HG02588 (cell line): ENCODE data around the gene EGFR.
"Not testable (repeated sequence)": the region's sequence is repeated elsewhere in the genome, so short reads cannot be mapped to it uniquely, and the experiment has no call there.

Experiments
- ATAC-seq: cut with Tn5 transposase; IDR thresholded peaks from one replicate; pipeline ENCODE4 v1.9.1; 2021; ENCODE audit warnings: mild to moderate bottlenecking, moderate library complexity; ENCODE audit not compliant: unreplicated experiment

EGFR gene

GRCh38 chr7:55034776-55035175, 16.0 kb downstream of the EGFR start:
- no peak for ATAC-seq

GRCh38 chr7:55035410-55035809, 16.6 kb downstream of the EGFR start:
- ATAC-seq, result not testable (repeated sequence)

DNA sequence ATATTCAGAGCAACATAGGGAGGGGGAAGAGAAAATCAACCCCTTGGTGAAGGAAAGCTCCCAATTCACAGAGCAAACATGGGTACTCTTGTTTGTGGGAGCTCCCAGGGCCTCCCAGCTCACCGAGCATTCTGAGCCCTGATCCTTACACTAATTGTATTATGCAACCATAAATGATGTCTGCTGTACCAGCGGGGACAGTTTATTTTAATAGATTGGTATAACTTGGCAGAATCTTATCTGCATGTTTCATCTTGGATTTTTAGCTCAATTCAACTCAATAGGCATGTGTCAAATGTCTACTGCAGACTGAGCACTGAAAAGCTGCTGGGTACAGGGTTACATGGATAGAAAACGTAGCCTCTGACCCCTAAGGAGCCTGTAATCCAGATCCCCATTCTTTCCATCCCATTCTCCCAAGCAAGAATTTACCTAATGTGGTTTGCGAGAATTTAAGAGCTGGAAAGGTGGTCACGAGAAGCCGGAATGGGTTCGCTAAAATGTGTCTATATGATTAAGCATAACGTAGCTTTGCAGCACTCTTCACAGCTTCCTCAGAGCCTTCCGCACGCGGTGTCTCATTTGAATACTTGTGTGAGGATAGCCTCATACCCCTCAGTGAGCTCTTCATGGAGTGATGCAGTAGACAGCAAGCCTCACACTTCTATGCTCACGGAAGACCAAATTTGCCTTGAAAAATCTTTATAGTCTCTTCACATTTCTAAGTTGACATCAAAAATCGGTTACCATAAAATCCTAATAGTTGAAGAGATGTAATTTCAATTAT, 18.3 kb downstream of the EGFR start:
- no peak for ATAC-seq

DNA sequence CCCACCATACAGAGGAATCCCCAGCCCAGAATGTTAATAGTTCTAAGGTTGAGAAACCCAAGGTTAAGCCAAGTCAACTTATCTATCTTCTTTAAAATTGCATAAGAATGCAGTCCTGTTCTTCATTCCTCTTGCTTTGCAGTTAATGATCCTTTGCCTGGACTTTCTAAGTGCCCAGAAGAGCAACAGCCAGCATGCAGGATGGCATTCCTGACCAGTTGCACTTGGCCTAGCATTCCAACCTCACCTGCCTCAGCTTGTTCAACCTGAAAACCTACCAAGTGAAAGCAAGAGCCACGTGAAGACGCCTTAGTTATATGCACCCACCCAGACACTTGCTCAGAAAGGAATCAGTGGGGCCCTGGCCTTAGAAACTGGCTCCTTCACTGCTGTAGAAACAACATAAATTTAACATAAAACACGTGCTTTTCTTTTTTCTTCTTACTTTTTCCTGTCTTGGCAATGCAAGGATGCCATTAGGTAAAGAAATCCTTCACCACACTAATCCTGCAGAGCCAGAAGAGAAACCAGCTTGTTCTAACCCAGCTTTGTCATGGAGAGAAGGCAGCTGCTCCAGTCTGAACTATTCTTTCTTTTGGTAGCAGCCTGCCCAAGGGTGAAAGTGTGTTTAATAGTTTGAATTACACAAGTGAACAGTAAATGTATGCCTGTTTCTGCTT, 25.0 kb downstream of the EGFR start:
- ATAC-seq, result no peak

DNA sequence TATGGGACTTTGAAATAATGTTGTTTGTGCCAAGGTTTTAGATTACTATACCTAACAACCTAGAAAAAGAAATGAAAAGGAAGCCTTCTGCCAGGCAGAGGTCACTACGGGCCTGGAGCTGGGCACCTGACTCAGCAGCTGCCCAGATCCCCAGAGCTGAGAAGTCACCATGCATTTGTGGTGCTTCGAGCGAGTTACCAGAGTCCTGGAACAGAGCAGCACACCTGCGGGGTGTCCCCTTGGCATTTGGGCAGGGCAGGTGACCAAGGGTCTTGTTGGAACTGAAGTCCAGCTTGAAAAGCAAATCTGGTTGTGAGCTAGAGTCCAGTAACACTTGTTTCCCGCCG, 25.5 kb downstream of the EGFR start:
- ATAC-seq, result no peak

DNA sequence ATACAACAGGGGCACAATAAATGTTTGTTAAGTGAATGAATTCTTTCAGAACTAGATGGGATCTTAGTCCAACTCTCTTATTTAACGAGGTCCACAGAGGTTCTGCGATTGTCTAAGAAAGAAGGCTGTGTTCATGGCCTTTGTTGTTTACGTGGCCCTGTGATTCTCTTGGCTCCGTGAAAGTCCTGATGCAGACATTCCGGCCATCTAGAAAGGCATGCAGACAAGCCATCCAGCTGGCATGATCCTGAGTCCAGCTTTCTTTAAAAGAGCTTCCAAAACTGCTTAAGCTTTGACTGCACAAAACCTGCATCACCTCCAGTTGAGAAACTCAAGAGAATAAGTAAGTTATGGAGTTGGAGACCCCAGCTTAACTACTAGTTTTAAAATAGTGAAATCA, 26.0 kb downstream of the EGFR start:
- ATAC-seq, result no peak

- ATAC-seq, result no peak
Measured at GRCh38 chr7:55046582-55047342, 27.9 kb downstream of the EGFR start.

GRCh38 chr7:55048221-55048859, 29.5 kb downstream of the EGFR start:
- no peak for ATAC-seq

GRCh38 chr7:55050281-55050680, 31.5 kb downstream of the EGFR start:
- no peak for ATAC-seq

GRCh38 chr7:55052081-55052480, 33.3 kb downstream of the EGFR start:
- no peak for ATAC-seq

DNA sequence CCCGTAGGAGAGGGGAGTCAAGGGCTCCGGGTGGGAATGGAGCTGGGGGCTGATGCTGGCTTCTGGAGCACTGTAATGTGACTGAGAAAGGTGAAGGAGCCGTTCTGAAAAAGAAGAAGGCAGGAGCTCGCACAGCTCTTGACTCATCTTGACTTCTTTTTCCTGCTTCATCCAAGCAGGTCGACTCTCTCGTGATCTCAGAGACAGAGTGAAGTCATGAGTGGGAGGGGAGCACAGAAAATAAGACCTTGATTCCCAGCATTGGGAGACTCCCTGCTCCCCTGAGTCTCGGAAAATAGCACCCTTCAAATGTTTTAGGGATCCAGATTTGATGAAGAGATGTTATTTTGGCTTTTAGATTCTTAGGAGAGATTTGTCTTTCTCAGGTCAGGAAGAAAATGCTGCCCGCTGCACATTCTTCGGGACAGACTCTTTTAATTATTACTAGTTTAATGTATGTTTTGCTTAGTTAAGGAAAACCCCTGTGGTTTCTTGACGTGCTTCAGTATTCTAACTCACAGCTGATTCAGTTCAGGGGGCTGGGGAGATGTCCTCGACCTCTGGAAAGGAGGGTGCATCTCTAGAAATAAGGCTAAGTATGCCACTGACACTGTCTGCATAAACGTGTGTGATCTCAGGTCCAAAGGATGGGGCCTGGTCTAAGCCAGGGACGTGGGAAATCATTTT, 34.1 kb downstream of the EGFR start:
- no peak for ATAC-seq

GRCh38 chr7:55053651-55054571, 35.1 kb downstream of the EGFR start:
- ATAC-seq, result no peak

DNA sequence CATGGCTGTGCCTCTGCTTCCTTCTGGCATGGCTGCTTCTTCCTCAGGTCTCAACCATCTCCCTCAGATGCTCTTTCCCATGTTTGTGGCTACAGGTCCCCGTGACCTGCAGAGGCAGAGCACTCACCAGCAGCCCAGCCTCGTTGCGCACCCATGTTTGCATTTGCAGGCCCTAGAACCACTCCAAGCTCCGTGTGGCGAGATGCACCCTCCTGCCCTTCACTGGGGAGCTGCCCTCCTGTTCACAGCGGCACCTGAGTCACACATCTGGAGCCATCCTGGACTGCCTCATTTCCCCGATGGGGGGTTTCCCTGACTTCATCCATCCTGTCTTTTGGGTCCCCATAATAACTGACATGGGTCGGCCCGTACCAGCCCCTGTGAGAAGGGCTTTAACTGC, 35.9 kb downstream of the EGFR start:
- no peak for ATAC-seq

DNA sequence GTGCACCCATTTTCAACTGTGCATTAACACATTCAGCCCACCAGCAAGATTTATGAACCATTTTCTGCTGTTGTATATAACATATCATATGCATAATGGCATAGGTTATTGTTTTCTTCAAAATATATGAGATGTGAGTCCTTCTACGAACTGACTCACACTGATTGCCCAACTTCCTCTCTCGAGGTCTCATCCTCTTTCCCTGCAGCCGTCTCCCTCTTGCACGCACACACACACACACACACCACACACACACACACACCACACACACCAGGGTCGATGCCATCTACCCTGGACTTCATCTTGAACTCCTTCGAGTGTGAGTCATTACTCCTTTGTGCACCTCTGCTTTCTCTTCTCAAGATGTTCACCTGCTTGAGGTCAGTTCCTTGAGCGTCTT, 36.7 kb downstream of the EGFR start:
- no peak for ATAC-seq

GRCh38 chr7:55056068-55056467, 37.3 kb downstream of the EGFR start:
- ATAC-seq, result no peak

DNA sequence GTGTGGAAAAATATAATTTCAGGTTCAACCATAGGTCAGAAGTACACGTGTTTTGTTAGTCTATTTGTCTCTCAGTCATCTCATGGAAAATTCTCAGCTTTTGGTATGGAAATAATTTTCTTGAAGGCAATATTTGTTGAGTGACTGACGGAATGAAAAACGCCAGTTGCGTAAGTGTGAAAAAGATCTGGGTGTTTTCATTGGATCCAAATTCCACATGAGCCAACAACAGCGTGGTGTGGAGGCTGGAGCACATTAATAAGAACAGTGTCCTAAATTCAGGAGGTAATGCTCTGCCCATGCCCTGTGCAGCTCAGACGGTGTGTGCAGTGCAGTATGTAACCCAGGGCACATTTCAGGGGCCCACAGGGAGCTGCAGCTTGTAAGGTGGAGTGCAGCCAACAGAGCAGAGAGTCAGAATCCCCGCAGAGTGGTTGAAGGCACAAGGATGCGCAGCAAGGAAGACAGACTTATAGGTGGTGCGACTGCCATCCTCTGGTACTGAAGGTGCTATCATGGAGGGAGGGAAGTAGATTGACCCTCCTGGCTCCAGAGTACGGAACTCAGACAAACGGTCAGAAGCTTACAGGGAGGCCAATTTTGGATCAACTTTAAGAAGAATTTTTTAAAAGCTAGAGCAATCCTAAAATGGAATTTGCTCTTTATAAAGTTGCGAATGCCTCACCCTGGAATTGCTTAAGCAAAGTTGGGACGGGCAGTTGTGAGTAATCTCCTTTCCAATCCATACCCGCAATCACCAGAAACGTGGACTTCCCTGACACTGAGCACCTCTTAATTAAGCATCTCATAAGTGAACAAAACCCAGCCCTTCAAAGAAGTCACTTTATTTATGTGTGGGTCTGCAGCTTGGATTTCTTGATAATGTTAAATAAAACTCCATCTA, 38.0 kb downstream of the EGFR start:
- no peak for ATAC-seq

- ATAC-seq, result no peak
Measured at GRCh38 chr7:55058314-55058713, 39.5 kb downstream of the EGFR start.

- ATAC-seq, result no peak
Measured at GRCh38 chr7:55059021-55059420, 40.2 kb downstream of the EGFR start.

DNA sequence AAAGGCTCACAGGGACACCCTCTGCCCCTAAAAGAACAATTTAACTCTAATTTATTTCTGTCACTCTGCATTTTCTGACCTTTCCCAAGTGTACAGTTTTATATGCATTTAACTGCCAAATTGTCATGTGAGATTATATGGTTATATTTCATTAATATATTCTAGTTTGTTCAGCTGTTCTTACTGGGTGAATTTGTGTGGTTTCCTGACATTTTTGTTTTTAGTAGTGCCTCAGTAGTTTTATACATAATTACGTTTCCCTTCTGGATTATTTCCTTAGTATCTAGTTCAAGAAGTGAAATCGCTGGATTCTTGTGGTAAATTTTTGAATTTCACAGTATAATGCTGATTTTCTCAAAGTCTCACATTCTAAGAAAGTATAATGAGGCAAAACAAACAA, 41.3 kb downstream of the EGFR start:
- no peak for ATAC-seq
